HG03439 (cell line): ENCODE measurements around the gene HYDIN.

Source experiments
- ATAC-seq: cut with Tn5 transposase; IDR thresholded peaks from one replicate; pipeline ENCODE4 v1.9.1; 2021; ENCODE audit warnings: mild to moderate bottlenecking, moderate library complexity; ENCODE audit not compliant: unreplicated experiment

Gene HYDIN

DNA sequence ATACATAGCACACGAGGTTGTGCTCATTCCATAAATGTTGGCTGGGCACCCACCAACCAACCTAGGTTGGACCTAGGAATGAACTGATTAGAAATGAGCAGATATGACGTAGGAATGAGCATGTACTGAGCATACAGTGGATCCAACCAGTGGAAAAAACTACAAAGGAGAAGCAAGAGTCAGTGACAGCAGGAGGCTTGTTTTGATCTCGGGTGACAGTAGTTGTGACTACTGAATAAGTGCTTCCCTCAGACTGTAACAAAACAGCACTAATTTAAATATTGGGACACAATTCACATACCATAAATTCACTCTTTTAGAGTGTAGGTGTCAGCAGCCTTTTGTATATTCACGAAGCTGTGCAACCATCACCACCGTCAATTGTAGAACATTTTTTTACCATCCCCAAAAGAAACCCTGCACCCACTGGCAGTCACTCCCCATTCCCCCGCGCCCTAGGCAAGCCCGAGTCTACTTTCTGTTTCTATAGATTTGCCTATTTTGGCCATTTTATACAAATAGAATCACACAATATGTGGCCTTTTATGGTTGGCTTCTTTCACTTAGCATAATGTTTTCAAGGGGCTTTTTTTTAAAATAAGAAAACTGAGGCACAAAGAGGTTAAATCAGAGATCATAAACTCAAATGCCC is 436.5 kb downstream of the HYDIN start:
- peak; percentile 50 for ATAC-seq

DNA sequence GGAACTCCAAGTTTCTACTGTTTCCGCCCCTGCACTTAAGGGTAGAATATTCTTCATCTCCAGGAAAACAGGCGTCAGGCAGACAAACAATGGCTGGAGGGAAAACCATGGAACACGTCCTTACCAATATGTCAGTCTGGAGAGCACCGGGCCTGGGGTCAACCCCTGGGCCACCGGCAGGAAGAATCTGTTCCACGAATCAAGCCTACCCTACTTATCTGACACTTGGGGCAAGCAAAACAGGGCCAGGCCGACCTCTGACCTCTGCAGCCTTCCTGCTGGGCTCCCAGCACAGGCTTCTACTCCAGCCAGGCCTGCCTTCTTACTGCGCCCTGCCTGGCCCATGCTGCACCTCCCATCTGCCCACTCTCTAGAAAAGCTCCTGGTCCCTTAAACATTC is 439.7 kb downstream of the HYDIN start:
- no peak for ATAC-seq

- ATAC-seq = no peak
Measured at GRCh38 chr16:70789595-70790447, 440.7 kb downstream of the HYDIN start.

GRCh38 chr16:70788668-70789594 is 441.6 kb downstream of the HYDIN start:
- no peak for ATAC-seq

DNA sequence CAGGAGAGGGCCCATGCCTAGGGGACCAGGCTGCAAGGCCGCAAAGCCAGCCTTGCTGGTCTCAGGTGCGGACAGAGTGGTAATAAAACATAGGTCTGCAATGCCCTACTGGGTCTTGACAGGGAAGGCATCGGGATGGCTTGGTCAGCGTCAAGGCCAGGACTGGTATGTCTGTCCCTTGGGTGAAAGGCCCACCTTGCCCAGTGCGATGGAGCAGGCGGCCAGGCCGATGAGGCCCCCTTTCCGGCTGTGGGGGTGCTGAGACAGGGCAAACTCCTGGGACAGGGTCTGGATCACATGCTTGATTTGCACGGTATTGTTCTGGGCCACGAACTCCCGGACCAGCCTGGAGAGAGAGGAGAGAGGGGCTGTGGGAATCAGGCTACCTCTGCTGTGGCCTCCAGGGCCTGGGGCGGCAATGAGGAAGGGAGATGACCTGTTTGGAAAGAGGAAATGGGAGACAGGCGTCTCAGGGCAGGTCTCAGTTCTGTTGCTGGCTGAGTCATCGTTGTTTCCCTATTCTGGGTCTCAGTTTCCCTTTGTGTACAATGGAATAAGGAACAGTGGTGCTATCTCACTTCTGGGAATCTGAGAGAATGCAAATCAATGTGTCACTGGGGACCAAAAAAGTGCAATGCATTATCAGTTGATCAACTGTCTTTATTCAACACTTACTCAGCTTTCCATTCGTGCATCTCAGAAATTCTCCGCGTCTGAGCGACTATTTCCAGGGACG is 444.3 kb downstream of the HYDIN start:
- no peak for ATAC-seq

DNA sequence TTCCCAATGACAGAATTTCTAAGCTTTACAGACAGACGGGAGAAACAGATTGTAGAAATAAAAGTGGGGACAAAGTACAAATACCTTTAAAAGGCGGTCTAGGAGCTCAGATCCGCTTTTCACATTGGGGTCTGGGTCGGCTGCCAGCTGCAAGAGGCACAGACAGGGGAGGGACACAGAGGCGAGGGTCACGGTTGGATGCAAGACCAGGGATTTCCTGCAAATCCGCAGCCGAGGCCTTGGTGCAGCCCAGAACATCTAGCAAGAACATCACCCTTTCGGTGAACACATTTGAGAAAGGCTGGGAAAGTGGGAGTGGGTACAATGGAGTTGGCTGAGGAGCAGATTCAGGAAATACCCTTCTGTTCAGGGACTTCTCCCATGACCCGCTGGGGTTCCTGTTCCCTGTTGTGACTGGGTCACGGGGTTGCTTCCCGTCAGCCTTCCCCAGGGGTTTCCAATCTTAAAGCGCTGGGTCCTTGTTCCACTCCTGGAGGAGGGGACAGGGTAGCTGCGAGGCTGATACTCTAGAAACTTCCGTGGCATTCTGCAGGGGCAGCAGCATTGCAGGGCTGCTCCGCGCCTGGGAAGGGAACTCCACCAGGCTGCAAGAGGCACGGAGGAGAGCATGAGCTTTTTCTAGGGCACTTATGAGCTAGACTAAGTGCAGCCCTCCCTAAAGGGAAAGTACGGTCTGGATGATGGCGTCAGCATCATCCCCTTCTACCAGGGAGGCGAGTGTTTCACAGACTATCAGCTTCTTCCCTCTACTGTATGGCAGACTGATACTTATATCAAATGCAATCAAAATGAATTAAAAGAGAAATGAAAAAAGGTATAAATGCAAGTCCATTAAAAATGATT is 445.6 kb downstream of the HYDIN start:
- ATAC-seq = no peak

DNA sequence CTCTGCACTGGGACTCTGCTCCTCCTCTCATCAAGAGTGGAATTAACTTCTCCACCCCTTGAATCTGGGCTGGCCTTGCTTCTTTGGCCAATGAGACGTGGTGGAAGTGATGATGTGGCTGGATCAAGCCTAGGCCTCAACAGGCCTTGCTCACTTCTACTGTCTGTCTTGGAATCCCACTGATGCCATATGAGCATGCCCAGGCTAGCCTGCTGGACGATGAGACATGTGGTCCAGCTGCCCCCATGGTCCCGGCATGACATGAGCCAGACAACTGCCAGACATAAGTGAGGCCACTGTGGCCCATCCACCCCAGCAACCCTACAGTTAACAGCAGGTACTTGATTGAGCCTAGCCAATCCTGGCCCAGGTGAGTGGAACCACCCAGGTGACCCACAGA is 448.3 kb downstream of the HYDIN start:
- ATAC-seq = no peak

DNA sequence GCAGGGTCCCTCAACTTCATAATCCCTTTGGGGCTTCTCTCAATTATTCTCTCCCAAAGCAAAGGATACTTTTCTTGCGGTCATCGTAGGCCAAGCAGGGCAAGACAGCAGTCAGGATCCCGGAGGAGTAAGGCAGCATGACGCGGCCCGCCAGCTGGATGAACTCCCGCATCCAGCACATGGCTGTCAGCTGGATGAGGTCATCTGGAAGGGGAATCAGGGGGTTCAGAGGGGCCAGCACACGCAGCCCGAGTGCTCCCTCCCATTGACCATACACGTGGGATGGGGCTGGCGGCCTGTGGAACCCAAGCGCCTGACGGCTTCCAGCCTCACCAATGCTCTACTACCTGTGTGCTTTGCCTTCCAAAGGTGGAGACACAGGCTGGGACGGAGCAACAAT is 448.7 kb downstream of the HYDIN start:
- no peak for ATAC-seq

- ATAC-seq = no peak
Measured at GRCh38 chr16:70780546-70780945, 450.0 kb downstream of the HYDIN start.

- no peak for ATAC-seq
Measured at GRCh38 chr16:70779361-70779760, 451.2 kb downstream of the HYDIN start.

DNA sequence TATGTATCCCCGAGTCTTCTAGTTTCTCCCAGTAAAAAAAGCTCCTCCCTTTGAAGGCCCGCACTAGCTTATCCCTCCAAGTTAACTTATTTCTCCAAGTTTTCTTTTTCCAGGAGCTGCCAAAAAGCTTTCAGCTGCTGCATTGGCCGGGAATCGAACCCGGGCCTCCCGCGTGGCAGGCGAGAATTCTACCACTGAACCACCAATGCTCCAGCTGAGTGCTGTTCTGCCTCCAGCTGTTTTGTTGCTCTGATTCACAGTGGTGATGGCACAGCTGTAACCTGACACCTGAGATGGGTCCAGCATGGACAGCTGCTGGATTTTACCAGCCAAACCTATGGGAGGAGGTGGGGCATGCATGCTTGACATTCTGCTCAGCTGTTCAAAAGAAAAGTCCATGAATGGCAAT is 451.6 kb downstream of the HYDIN start:
- no peak for ATAC-seq

- no peak for ATAC-seq
Measured at GRCh38 chr16:70777973-70778406, 452.5 kb downstream of the HYDIN start.

- no peak for ATAC-seq
Measured at GRCh38 chr16:70777496-70777895, 453.0 kb downstream of the HYDIN start.

GRCh38 chr16:70775399-70775798 is 455.1 kb downstream of the HYDIN start:
- ATAC-seq = no peak

DNA sequence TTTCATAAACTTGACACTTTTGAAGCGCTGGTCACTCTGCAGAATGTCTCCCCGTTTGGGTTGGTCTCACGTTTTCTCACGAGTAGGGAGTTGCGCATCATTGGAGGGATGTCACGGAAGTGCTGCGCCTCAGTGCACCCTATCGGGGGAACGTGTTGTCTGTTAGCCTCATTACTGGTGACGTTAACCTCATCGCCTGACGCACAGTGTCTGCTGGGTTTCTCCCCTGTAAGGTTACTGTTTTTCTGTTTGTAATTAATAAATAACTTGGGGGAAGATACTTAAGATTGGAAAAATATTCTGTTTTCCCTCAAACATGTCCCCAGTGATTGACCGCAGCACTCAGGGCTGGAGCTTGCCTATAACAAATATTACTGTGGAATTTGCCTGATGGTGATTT is 456.3 kb downstream of the HYDIN start:
- ATAC-seq = no peak

DNA sequence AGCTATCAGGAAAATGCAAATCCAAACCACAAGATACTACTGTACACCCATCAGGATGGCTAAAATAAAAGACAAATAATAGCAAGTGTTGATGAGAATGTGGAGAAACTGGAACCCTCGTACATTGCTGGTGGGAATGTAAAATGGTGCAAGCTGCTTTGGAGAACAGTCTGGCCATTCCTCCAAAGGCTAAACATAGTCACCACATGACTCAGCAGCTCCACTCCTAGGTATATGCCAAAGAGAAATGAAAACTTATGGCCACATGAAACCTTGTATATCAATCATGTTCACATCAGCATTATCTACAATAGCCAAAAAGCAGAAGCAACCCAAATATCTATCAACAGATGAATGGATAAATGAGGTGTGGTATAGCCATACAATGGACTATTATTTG is 458.0 kb downstream of the HYDIN start:
- ATAC-seq = no peak

DNA sequence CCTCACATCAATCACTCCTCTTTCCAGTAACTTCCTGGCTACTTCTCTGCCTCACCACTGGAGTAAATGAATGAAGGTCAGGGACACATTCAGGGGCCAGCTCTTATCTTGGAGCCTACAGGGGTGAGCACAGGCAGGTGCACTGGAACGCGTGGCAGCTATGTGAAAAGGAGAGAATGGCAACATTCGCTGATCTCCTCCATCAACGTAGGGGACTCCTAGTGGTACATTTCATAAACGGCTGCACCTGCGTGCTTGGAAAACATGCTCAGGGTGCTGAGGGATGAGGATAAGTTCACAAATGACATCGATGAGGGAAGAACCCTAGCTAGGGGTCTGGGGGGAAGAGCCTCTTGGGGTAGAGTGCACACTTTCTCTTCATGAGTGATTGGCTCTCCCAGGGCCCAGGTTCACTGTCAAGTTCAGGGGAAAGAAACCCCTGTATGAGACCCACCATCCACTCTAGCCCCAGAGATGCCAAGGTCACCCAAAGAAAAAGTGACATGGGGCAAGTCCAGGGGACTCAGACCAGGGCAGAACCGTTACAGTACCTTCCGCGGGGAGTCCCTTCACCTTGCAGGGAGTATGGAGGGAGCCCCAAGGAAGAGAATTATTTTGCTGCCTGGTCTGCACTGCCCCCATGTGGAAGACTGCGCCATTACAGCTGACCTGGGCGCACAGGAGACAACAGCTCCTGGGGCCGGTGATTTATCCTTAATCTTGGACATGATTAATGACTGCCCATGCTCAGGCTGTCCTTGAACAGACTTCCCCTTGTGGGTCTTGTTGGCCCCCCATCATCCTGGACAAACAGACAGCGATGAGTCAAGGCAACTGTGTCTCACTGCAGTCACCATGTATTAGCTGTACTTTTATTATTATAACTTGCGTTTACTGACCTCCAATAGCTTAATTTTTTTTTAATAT is 459.6 kb downstream of the HYDIN start:
- peak; percentile 47 for ATAC-seq

GRCh38 chr16:70770291-70770625 is 460.3 kb downstream of the HYDIN start:
- no peak for ATAC-seq

- ATAC-seq = no peak
Measured at GRCh38 chr16:70769761-70770160, 460.8 kb downstream of the HYDIN start.
